Stimulated activated naive B cell treated with anti-CD40 and anti-IgM and Interleukin-4, amounts not matched to agents 10 μg/mL and 1 μg/mL and 100 μg/mL, for 72 hours (primary cell): ENCODE measurements around the gene PRG3.
"Not testable (repeated sequence)": the region's sequence is repeated elsewhere in the genome, so short reads cannot be mapped to it uniquely, and the experiment has no call there.

Source experiments
- ATAC-seq, 2 donors: fragments of 150-1000 bp; cut with Tn5 transposase; replicated peaks; 2 replicates each; pipeline ENCODE4 v1.10.0; 2021; ENCODE audit warnings: moderate library complexity in 1 of 2
- DNase-seq: peaks from one replicate; pipeline ENCODE4 v3.0.0; 2021
- H3K27ac Mint-ChIP-seq: one replicate; pipeline ENCODE4 v1.8.0; 2022; ENCODE audit warnings: mild to moderate bottlenecking, mixed read lengths
- H3K27me3 Mint-ChIP-seq, 2 donors: one replicate each; pipeline ENCODE4 v1.8.0; 2022; ENCODE audit warnings: mixed read lengths in 2 of 2
- H3K36me3 Mint-ChIP-seq, 2 donors: one replicate each; pipeline ENCODE4 v1.8.0; 2022; ENCODE audit warnings: mixed read lengths in 2 of 2, mild to moderate bottlenecking in 1 of 2
- H3K4me1 Mint-ChIP-seq, 2 donors: one replicate each; pipeline ENCODE4 v1.8.0; 2022; ENCODE audit warnings: mixed read lengths in 2 of 2, mild to moderate bottlenecking in 1 of 2
- H3K4me3 Mint-ChIP-seq, 2 donors: one replicate each; pipeline ENCODE4 v1.8.0; 2022; ENCODE audit warnings: mild to moderate bottlenecking in 2 of 2, mixed read lengths in 2 of 2, moderate library complexity in 1 of 2
- H3K9me3 Mint-ChIP-seq, 2 donors: one replicate each; pipeline ENCODE4 v1.8.0; 2022; ENCODE audit warnings: mixed read lengths in 2 of 2, mild to moderate bottlenecking in 1 of 2

PRG3 gene

GRCh38 chr11:57403003-57403801, 22.3 kb upstream of the PRG3 start:
- Mint-ChIP-seq H3K27ac (peak overlapping the region; percentile 92), H3K4me1 (peaks cover 43 to 54% of the 10 kb centered on the region in 2 donors), H3K36me3 (peaks cover 34 to 52% of the 10 kb centered on the region in 2 donors), H3K4me3 (peak overlapping the region; percentile 58 to 63)
- ATAC-seq, H3K27me3 Mint-ChIP-seq, DNase-seq, H3K9me3 Mint-ChIP-seq: not testable (repeated sequence)

GRCh38 chr11:57402188-57403002, 21.4 kb upstream of the PRG3 start:
- Mint-ChIP-seq H3K4me3 (no peak overlapping the region), H3K27ac (peak overlapping the region; percentile 60), H3K27me3 (no peaks in the 10 kb centered on the region), H3K4me1 (peaks cover 38 to 46% of the 10 kb centered on the region in 2 donors), H3K36me3 (peaks cover 31 to 44% of the 10 kb centered on the region in 2 donors), H3K9me3 (no peaks in the 10 kb centered on the region)
- no peak for ATAC-seq
- DNase-seq = no peak

- DNase-seq (no peak), ATAC-seq (no peak)
- no peaks in the 10 kb centered on the region for H3K9me3 Mint-ChIP-seq
- H3K27me3 Mint-ChIP-seq = no peaks in the 10 kb centered on the region
- peaks cover 14 to 21% of the 10 kb centered on the region in 2 donors for H3K36me3 Mint-ChIP-seq
- peaks cover 17 to 23% of the 10 kb centered on the region in 2 donors for H3K4me1 Mint-ChIP-seq
- no peak overlapping the region for H3K27ac Mint-ChIP-seq
- no peak overlapping the region for H3K4me3 Mint-ChIP-seq
Observed at GRCh38 chr11:57399972-57400578, 19.1 kb upstream of the PRG3 start.

- Mint-ChIP-seq H3K9me3 (no peaks in the 10 kb centered on the region), H3K27ac (no peak overlapping the region), H3K4me3 (no peak overlapping the region), H3K27me3 (no peaks in the 10 kb centered on the region), H3K4me1 (peaks cover 10 to 14% of the 10 kb centered on the region in 2 donors), H3K36me3 (peaks cover 9 to 13% of the 10 kb centered on the region in 2 donors)
- no peak for ATAC-seq
- DNase-seq = no peak
Observed at GRCh38 chr11:57399221-57399620, 18.3 kb upstream of the PRG3 start.

GRCh38 chr11:57397394-57397990, 16.5 kb upstream of the PRG3 start:
- Mint-ChIP-seq H3K4me1 (no peaks in the 10 kb centered on the region), H3K9me3 (no peaks in the 10 kb centered on the region), H3K27me3 (no peaks in the 10 kb centered on the region), H3K36me3 (no peaks in the 10 kb centered on the region), H3K27ac (no peak overlapping the region), H3K4me3 (no peak overlapping the region)
- ATAC-seq (peak; percentile 39 to 45), DNase-seq (no peak)

GRCh38 chr11:57396744-57397143, 15.8 kb upstream of the PRG3 start:
- H3K27ac Mint-ChIP-seq = no peak overlapping the region
- H3K9me3 Mint-ChIP-seq = no peaks in the 10 kb centered on the region
- DNase-seq (no peak), ATAC-seq (no peak)
- no peaks in the 10 kb centered on the region for H3K27me3 Mint-ChIP-seq
- no peaks in the 10 kb centered on the region for H3K36me3 Mint-ChIP-seq
- no peak overlapping the region for H3K4me3 Mint-ChIP-seq
- H3K4me1 Mint-ChIP-seq = no peaks in the 10 kb centered on the region

GRCh38 chr11:57395905-57396623, 15.1 kb upstream of the PRG3 start:
- ATAC-seq = no peak
- no peaks in the 10 kb centered on the region for H3K27me3 Mint-ChIP-seq
- no peak overlapping the region for H3K4me3 Mint-ChIP-seq
- no peaks in the 10 kb centered on the region for H3K9me3 Mint-ChIP-seq
- no peaks in the 10 kb centered on the region for H3K4me1 Mint-ChIP-seq
- no peaks in the 10 kb centered on the region for H3K36me3 Mint-ChIP-seq
- H3K27ac Mint-ChIP-seq = no peak overlapping the region
- no peak for DNase-seq

GRCh38 chr11:57394203-57394965, 13.4 kb upstream of the PRG3 start:
- Mint-ChIP-seq H3K4me1 (no peaks in the 10 kb centered on the region), H3K9me3 (no peaks in the 10 kb centered on the region), H3K36me3 (peaks cover 0 to 2% of the 10 kb centered on the region in 2 donors), H3K27me3 (peaks cover 0 to 2% of the 10 kb centered on the region in 2 donors), H3K4me3 (no peak overlapping the region), H3K27ac (no peak overlapping the region)
- no peak for ATAC-seq
- DNase-seq = no peak

- Mint-ChIP-seq H3K36me3 (peaks cover 3 to 5% of the 10 kb centered on the region in 2 donors), H3K27me3 (peaks cover 0 to 6% of the 10 kb centered on the region in 2 donors), H3K4me3 (no peak overlapping the region), H3K9me3 (no peaks in the 10 kb centered on the region), H3K4me1 (no peaks in the 10 kb centered on the region), H3K27ac (no peak overlapping the region)
- DNase-seq = no peak
- ATAC-seq = no peak
Observed at GRCh38 chr11:57392763-57393105, 11.8 kb upstream of the PRG3 start.

- peaks cover 3 to 6% of the 10 kb centered on the region in 2 donors for H3K36me3 Mint-ChIP-seq
- H3K4me3 Mint-ChIP-seq = no peak overlapping the region
- no peak for DNase-seq
- no peaks in the 10 kb centered on the region for H3K4me1 Mint-ChIP-seq
- no peak for ATAC-seq
- H3K27ac Mint-ChIP-seq = no peak overlapping the region
- H3K27me3 Mint-ChIP-seq = peaks cover 0 to 6% of the 10 kb centered on the region in 2 donors
- H3K9me3 Mint-ChIP-seq = no peaks in the 10 kb centered on the region
Observed at GRCh38 chr11:57392066-57392762, 11.3 kb upstream of the PRG3 start.

- no peaks in the 10 kb centered on the region for H3K4me1 Mint-ChIP-seq
- DNase-seq (no peak), ATAC-seq (no peak)
- H3K27ac Mint-ChIP-seq = no peak overlapping the region
- H3K27me3 Mint-ChIP-seq = peaks cover 0 to 7% of the 10 kb centered on the region in 2 donors
- no peaks in the 10 kb centered on the region for H3K9me3 Mint-ChIP-seq
- peaks cover 3 to 9% of the 10 kb centered on the region in 2 donors for H3K36me3 Mint-ChIP-seq
- H3K4me3 Mint-ChIP-seq = no peak overlapping the region
Observed at GRCh38 chr11:57391539-57391938, 10.6 kb upstream of the PRG3 start.

GRCh38 chr11:57391111-57391510, 10.2 kb upstream of the PRG3 start:
- Mint-ChIP-seq H3K36me3 (peaks cover 3 to 9% of the 10 kb centered on the region in 2 donors), H3K4me3 (no peak overlapping the region), H3K27me3 (peaks cover 3 to 12% of the 10 kb centered on the region in 2 donors), H3K4me1 (no peaks in the 10 kb centered on the region), H3K9me3 (no peaks in the 10 kb centered on the region), H3K27ac (no peak overlapping the region)
- no peak for DNase-seq
- no peak for ATAC-seq

GRCh38 chr11:57390535-57390934, 9.6 kb upstream of the PRG3 start, which contains the start of gene PRG2:
PRG2 (minus strand) TSS chr11:57390650; CDS start chr11:57389944, 706 bp downstream.
- no peak for DNase-seq
- ATAC-seq = no peak
- H3K36me3 Mint-ChIP-seq = peaks cover 3 to 9% of the 10 kb centered on the region in 2 donors
- peaks cover 6 to 16% of the 10 kb centered on the region in 2 donors for H3K27me3 Mint-ChIP-seq
- no peak within 1 kb of the TSS for H3K4me3 Mint-ChIP-seq
- H3K4me1 Mint-ChIP-seq = no peaks in the 10 kb centered on the region
- no peak within 1 kb of the TSS for H3K27ac Mint-ChIP-seq
- H3K9me3 Mint-ChIP-seq = no peaks in the 10 kb centered on the region
